ENCODE data around the gene TMEM63C.
A peak's percentile ranks its signal among the peaks of the same experiment; 100 is the strongest.

The TMEM63C gene

DNA sequence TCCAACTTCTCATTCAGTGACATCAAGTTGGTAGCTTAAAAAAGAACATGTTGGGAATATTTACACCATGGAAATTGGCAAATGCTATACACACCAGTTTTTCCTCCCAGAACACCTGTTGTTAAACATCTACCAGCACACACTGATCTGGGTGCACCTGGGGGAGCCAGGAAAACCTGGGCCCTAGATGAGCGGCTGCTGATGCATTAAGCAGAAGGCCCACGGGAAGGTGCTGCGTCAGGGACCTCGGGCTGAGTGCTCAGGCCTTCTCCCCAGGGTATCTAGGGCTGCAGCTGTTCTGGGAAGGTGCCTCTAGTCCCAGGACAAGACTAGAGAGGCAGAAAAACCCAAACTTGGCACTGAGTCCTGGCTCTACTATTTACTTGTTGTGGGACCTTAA is 92.2 kb downstream of the TMEM63C start:
- Histone ChIP-seq H3K4me1 (ENCODE audit: control insufficient read depth, insufficient read depth, low read length) (no peaks in the 10 kb centered on the region), H3K27ac (ENCODE audit: extremely low read depth, low read depth, low read length) (no peak overlapping the region), H3K4me3 (ENCODE audit: low read depth, low read length) (no peak overlapping the region), H3K9me3 (ENCODE audit: control insufficient read depth, insufficient read depth, low read depth, low read length) (no peaks in the 10 kb centered on the region), H3K36me3 (ENCODE audit: control insufficient read depth in 2 of 2, insufficient read depth in 1 of 2, low read length in 2 of 2) (peaks cover 0 to 21% of the 10 kb centered on the region in 2 experiments; a peak in 1 of 3 replicates)
- TF ChIP-seq, protein P1, sequence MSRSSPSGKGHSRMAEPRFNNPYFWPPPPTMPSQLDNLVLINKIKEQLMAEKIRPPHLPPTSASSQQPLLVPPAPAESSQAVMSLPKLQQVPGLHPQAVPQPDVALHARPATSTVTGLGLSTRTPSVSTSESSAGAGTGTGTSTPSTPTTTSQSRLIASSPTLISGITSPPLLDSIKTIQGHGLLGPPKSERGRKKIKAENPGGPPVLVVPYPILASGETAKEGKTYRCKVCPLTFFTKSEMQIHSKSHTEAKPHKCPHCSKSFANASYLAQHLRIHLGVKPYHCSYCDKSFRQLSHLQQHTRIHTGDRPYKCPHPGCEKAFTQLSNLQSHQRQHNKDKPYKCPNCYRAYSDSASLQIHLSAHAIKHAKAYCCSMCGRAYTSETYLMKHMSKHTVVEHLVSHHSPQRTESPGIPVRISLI (tag by site-specific recombination; IDR thresholded peaks at IDR 0.05): no peak
- TF ChIP-seq ZNF548 (tag by site-specific recombination; IDR thresholded peaks at IDR 0.05) (no peak), ZNF24 (tag by site-specific recombination; IDR thresholded peaks at IDR 0.05) (no peak), ZNF112 (tag by site-specific recombination; IDR thresholded peaks at IDR 0.05) (peak; percentile 82), KLF7 (tag by site-specific recombination; IDR thresholded peaks at IDR 0.05; ENCODE audit: borderline replicate concordance) (no peak), ZNF341 (tag by site-specific recombination; IDR thresholded peaks at IDR 0.05; ENCODE audit: low read depth) (no peak)
- TF ChIP-seq, protein P2, sequence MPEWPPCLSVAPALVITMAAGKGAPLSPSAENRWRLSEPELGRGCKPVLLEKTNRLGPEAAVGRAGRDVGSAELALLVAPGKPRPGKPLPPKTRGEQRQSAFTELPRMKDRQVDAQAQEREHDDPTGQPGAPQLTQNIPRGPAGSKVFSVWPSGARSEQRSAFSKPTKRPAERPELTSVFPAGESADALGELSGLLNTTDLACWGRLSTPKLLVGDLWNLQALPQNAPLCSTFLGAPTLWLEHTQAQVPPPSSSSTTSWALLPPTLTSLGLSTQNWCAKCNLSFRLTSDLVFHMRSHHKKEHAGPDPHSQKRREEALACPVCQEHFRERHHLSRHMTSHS (tag by site-specific recombination; IDR thresholded peaks at IDR 0.05): no peak
- POLR2A ChIA-PET: no interaction called here
- CTCF ChIA-PET: interaction anchor here (0.9 to 1.3 kb wide), 2 partner anchors 42 to 87 kb away, joined by 3 to 4 read pairs; no protein-coding TSS in a partner anchor

DNA sequence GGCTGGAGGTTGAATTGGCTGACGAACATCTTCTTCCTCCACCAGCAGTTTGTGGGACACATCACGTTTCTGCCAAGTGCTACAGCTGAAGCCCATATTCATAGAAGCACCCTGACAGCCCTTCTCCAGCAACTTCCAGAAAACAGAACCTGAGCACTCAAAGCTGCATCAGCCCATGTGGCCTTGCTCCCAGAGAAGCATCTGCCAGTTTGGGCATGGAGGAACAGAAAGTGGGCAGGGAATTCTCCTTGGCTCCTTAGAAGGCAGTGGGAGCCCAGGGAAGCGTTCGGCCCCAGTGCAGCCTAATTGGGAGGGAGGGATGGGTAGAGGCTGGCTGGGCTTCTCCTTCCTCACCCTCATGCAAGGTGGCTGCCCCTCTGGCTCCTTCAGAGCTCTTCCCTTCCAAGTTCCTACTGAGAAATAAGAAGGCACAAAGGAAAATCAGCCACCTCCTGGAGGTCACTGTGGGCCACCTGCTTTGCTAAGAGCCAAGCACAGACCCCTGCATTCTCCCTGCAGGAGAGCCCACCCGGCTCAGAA is 93.5 kb downstream of the TMEM63C start:
- H3K4me1 ChIP-seq (ENCODE audit: control insufficient read depth, insufficient read depth, low read length): no peaks in the 10 kb centered on the region
- no peak overlapping the region for H3K27ac ChIP-seq (ENCODE audit: extremely low read depth, low read depth, low read length)
- H3K9me3 ChIP-seq (ENCODE audit: control insufficient read depth, insufficient read depth, low read depth, low read length): no peaks in the 10 kb centered on the region
- H3K36me3 ChIP-seq (ENCODE audit: control insufficient read depth in 2 of 2, insufficient read depth in 1 of 2, low read length in 2 of 2): peaks cover 0 to 34% of the 10 kb centered on the region in 2 experiments; a peak in 1 of 3 replicates
- ChIA-PET POLR2A (interaction anchor here (0.5 kb wide), 1 partner anchor 46 kb away, joined by 3 read pairs; no protein-coding TSS in a partner anchor), CTCF (no interaction called here)
- TF ChIP-seq ZIC2 (tag by site-specific recombination; IDR thresholded peaks at IDR 0.05): peak; percentile 64
- no peak for TF ChIP-seq KLF9 (tag by site-specific recombination; IDR thresholded peaks at IDR 0.05; ENCODE audit: low read depth)
- no peak overlapping the region for H3K4me3 ChIP-seq (ENCODE audit: low read depth, low read length)

DNA sequence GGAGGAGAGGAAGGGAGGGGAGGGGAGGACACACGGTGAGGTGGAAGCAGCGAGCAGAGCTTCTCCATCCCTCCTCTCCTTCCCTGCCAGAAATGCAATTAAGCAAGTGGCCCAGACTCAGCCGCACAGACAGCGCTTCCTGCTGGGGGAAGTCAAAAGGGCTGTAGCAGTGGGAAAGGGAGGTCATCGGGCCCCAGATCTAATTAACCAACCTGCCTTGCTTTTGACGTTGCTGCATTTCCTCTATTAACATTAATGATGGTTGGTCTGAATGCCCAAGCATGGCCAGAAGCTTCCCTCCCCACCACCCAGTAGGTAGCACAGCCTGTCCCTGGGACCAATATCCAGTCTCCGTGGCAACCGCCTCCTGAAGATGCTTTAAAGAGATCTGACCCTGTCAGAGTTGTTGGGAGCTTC is 94.0 kb downstream of the TMEM63C start:
- no peaks in the 10 kb centered on the region for H3K4me1 ChIP-seq (ENCODE audit: control insufficient read depth, insufficient read depth, low read length)
- H3K36me3 ChIP-seq (ENCODE audit: control insufficient read depth in 2 of 2, insufficient read depth in 1 of 2, low read length in 2 of 2): peaks cover 0 to 37% of the 10 kb centered on the region in 2 experiments; a peak in 2 of 3 replicates
- no peak overlapping the region for H3K4me3 ChIP-seq (ENCODE audit: low read depth, low read length)
- no peaks in the 10 kb centered on the region for H3K9me3 ChIP-seq (ENCODE audit: control insufficient read depth, insufficient read depth, low read depth, low read length)
- no peak overlapping the region for H3K27ac ChIP-seq (ENCODE audit: extremely low read depth, low read depth, low read length)
- POLR2A ChIA-PET: interaction anchor here (0.5 kb wide), 1 partner anchor 46 kb away, joined by 3 read pairs; no protein-coding TSS in a partner anchor
- TF ChIP-seq, protein P3, sequence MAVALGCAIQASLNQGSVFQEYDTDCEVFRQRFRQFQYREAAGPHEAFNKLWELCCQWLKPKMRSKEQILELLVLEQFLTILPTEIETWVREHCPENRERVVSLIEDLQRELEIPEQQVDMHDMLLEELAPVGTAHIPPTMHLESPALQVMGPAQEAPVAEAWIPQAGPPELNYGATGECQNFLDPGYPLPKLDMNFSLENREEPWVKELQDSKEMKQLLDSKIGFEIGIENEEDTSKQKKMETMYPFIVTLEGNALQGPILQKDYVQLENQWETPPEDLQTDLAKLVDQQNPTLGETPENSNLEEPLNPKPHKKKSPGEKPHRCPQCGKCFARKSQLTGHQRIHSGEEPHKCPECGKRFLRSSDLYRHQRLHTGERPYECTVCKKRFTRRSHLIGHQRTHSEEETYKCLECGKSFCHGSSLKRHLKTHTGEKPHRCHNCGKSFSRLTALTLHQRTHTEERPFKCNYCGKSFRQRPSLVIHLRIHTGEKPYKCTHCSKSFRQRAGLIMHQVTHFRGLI (tag by site-specific recombination; IDR thresholded peaks at IDR 0.05): no peak
- TF ChIP-seq KLF16 (tag by site-specific recombination; IDR thresholded peaks at IDR 0.05) (no peak), ZNF664 (tag by site-specific recombination; IDR thresholded peaks at IDR 0.05) (no peak), ZNF76 (tag by site-specific recombination; IDR thresholded peaks at IDR 0.05; ENCODE audit: borderline replicate concordance, low read depth) (no peak), ZNF324 (tag by site-specific recombination; IDR thresholded peaks at IDR 0.05) (no peak)
- CTCF ChIA-PET: interaction anchor here (0.6 to 0.7 kb wide), 3 partner anchors 171 to 223 kb away, joined by 3 to 6 read pairs (median 3); partner anchors contain the start of gene ISM2
